GM12865 (cell line): ENCODE measurements around the gene BCKDHA.
A peak's percentile ranks its signal among the peaks of the same experiment; 100 is the strongest.
"Not testable (repeated sequence)": the region's sequence is repeated elsewhere in the genome, so short reads cannot be mapped to it uniquely, and the experiment has no call there.

Source experiments
- DNase-seq: peaks from one replicate; pipeline ENCODE4 v3.0.0; 2010; ENCODE audit warnings: low read depth
- H3K4me3 ChIP-seq: 2 replicates; pipeline ENCODE4 v1.5.1; 2011; ENCODE audit warnings: mild to moderate bottlenecking, low read depth, low read length, control low read depth
- TF ChIP-seq, protein P1 (sequence below): IDR thresholded peaks from 2 replicates; pipeline ENCODE4 v1.5.1; 2011; ENCODE audit warnings: low read length, control low read depth, low read depth, inconsistent platforms; ENCODE audit not compliant: insufficient read depth; ENCODE audit errors: missing control alignments

Gene BCKDHA

DNA sequence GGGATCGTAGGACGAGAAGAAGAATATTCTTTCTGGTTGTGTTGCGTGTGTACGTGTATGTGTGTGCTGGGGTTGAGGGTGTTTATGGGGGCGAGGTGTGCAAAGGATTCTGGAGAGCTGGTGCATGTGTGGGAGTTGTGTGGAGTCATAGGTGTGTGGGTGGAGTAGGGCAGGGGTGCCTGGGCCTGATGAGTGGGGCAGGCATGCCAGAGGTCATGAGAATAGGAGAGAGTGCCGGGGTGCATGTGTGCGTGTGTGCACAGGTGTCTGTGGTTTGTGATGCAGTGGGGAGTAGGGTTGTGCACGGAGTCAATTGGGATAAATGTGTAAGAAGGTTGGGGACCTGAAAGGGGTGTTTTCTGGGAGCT lies 20.6 kb upstream of the BCKDHA start:
- H3K4me3 ChIP-seq: no peak overlapping the region
- no peak for DNase-seq
- TF ChIP-seq, protein P1, sequence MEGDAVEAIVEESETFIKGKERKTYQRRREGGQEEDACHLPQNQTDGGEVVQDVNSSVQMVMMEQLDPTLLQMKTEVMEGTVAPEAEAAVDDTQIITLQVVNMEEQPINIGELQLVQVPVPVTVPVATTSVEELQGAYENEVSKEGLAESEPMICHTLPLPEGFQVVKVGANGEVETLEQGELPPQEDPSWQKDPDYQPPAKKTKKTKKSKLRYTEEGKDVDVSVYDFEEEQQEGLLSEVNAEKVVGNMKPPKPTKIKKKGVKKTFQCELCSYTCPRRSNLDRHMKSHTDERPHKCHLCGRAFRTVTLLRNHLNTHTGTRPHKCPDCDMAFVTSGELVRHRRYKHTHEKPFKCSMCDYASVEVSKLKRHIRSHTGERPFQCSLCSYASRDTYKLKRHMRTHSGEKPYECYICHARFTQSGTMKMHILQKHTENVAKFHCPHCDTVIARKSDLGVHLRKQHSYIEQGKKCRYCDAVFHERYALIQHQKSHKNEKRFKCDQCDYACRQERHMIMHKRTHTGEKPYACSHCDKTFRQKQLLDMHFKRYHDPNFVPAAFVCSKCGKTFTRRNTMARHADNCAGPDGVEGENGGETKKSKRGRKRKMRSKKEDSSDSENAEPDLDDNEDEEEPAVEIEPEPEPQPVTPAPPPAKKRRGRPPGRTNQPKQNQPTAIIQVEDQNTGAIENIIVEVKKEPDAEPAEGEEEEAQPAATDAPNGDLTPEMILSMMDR: no peak

DNA sequence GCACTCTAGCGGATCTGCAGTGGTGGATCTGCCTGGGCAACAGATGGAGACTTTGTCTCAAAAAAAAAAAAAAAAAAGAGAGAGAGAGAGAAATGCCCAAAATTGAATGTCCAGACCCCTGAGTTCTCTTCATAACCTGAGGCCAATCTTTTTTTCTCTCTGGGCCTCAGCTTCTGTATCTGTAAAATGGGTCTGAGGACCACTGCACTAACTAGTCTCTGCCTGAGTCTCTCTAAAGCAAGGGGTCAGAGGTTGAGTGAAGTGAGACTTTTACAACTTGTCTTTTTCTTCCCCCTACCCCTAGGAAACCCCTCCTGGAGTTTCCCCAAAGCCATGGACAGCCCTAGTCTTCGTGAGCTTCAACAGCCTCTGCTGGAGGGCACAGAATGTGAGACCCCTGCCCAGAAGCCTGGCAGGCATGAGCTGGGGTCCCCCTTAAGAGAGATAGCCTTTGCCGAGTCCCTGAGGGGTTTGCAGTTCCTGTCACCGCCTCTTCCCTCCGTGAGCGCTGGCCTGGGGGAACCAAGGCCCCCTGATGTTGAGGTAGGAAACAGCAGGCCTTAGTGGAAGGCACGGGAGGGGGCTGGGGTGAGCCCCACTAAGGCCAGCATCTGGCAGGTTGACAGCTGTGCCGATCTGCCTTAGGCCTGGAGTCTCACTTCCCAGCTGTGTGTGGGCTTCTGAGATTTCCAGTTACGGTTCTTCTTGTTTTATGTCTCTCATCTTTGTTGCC lies 19.5 kb upstream of the BCKDHA start:
- peak; percentile 75 for DNase-seq
- H3K4me3 ChIP-seq: no peak overlapping the region
- TF ChIP-seq, protein P1: peak; percentile 41

DNA sequence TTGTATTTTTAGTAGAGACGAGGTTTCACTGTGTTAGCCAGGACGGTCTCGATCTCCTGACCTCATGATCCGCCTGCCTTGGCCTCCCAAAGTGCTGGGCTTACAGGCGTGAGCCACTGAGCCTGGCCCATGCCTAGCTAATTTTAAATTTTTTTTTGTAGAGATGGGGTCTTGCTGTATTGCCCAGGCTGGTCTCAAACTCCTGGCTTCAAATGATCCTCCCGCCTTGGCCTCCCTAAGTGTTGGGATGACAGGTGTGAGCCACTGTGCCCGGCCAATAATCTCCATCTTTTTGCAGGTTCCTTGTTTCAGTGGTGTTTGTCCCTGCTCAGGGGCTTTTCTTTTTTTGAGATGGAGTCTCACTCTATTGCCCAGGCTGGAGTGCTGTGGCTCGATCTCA lies 16.1 kb upstream of the BCKDHA start:
- DNase-seq, H3K4me3 ChIP-seq: not testable (repeated sequence)

DNA sequence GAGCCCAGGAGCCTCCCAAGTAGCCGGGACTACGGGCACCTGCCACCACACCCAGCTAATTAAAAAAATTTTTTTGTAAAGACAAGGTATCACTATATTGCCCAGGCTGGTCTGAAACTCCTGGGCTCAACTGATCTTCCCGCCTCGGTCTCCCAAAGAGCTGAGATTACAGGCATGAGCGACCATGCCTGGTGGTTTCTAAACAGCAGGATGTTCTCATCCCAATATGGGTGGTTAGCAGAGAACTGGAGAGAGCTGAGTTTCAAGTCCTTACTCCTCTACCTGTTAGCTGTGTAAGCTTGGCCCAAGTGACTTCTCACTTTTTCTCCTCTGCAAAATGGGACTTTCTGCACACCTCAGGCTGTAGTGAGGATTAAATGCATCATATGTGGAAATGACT lies 13.3 kb upstream of the BCKDHA start:
- DNase-seq: peak; percentile 25
- TF ChIP-seq, protein P1: no peak
- no peak overlapping the region for H3K4me3 ChIP-seq

DNA sequence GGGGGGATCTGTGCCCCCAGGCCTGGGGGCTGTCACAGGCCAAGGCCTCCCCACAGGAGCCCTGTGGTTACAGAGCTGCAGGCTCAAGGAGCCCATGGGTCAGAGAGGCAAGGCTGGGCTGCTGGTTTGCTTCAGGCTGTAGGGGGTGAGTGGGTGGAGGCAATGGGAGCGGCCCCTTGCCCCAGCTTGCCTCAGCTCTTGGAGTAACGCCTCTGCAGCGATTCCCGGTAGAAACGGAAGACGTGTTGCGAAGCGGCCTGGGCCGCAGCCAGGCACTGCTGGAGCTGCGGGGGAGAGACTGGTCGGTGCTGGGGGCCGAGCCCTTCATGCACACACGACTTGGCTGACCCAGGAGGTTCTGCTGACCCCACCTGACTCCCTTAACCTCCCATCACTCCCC lies 11.2 kb upstream of the BCKDHA start:
- TF ChIP-seq, protein P1: no peak
- H3K4me3 ChIP-seq: no peak overlapping the region
- DNase-seq: no peak

DNA sequence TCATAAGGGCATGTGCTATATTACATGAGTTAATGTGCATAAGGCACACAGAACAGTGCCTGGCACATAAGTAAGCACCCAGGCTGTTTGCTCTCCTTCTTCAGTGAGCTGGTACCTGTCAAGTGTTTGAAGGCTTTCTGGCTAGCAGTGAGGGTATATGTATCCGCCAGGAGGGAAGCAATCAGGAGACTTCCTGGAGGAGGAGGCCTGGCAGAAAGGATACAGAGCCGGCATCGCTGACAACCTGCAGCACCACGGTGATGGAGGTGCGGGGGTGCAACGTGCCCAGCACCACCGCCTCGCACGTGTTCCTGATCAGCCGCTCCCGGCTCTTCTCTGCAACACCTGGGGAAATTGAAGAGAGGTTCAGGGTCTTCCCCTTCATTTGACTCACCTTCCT lies 6.0 kb upstream of the BCKDHA start:
- no peak overlapping the region for H3K4me3 ChIP-seq
- TF ChIP-seq, protein P1: no peak
- no peak for DNase-seq

DNA sequence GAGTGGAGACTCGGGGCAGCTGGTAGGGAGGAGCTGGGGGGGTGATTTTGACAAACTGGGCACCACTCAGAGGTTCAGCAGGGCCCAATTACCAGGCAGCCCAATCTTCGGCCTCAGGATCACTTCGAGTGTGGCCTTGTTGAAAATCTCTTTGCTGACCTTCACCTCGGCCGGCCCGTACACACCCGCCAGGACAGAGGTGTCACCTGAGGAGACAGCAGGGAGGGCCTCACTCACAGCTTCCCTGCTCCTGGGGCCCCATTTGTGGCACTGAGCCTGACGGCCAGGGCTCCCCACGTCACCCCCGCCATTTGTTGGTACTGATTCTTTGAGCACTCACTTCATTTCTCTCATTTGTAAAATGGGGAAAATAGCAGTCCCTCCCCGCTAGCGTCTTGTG lies 4.8 kb upstream of the BCKDHA start:
- H3K4me3 ChIP-seq: no peak overlapping the region
- TF ChIP-seq, protein P1: no peak
- no peak for DNase-seq
